ENCODE measurements around the gene MAJIN. TPM values are rescaled to one million over a fixed set of nuclear protein-coding genes. Genes with fewer than 3 reads are reported as not detected.
A peak's percentile ranks its signal among the peaks of the same experiment; 100 is the strongest.

The MAJIN gene
- total and polyA plus RNA-seq, 10 of the 15 experiments (the other 5 are each of a cell fraction or from before 2014, with no cell fraction given), result 0.10 TPM; not detected in 9

DNA sequence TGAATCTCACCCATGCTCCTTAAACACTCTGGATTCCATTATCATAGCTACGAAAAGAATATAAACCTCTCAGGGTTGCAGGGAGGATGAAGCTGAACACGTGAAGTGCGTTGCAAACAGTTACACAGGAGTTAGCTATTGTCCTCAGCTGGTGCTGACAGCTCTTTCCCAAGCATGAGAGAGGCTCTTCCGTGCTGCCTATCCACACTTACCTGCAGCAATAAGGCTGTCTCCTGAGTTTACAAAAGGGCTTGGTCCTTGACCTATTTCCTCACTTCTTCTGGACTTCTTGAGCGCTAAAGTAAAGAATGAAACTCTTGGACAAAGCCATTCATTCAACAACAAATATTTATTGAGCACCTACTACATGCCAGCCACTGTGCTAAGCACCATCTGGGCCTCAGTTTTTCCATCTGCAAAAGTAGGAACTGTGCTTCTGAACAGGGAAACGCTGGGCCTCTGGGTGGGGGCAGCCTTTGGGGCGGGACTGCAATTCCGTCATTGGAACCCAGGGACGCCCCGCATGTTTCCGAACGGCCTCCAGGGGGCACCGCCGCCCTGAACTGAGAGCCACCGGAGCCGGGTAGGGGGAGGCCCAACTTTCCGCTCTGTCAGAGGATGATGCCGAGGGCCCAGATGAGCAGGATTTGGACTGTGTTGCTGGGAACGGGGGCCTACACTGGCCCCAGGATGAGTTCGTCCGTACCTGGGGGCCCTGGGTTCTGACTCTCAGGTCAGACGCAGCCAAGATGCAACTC is 41.4 kb upstream of the MAJIN start (continued):
- TF ChIP-seq, protein P1, sequence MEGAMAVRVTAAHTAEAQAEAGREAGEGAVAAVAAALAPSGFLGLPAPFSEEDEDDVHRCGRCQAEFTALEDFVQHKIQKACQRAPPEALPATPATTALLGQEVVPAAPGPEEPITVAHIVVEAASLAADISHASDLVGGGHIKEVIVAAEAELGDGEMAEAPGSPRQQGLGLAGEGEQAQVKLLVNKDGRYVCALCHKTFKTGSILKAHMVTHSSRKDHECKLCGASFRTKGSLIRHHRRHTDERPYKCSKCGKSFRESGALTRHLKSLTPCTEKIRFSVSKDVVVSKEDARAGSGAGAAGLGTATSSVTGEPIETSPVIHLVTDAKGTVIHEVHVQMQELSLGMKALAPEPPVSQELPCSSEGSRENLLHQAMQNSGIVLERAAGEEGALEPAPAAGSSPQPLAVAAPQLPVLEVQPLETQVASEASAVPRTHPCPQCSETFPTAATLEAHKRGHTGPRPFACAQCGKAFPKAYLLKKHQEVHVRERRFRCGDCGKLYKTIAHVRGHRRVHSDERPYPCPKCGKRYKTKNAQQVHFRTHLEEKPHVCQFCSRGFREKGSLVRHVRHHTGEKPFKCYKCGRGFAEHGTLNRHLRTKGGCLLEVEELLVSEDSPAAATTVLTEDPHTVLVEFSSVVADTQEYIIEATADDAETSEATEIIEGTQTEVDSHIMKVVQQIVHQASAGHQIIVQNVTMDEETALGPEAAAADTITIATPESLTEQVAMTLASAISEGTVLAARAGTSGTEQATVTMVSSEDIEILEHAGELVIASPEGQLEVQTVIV (IDR thresholded peaks at IDR 0.05; ENCODE audit: borderline replicate concordance, partially characterized antibody), result no peak
- TF ChIP-seq POLR2AphosphoS2 (IDR thresholded peaks at IDR 0.05; ENCODE audit: low read depth, low read length) (no peak), CBX5 (IDR thresholded peaks at IDR 0.05; ENCODE audit: low read depth) (0 out of 2 replicates have a peak, but pooled peaks have one; percentile 20), BACH1 (IDR thresholded peaks at IDR 0.05; ENCODE audit: borderline replicate concordance) (no peak), CHD4 (IDR thresholded peaks at IDR 0.05) (no peak)
- TF ChIP-seq, protein P2, sequence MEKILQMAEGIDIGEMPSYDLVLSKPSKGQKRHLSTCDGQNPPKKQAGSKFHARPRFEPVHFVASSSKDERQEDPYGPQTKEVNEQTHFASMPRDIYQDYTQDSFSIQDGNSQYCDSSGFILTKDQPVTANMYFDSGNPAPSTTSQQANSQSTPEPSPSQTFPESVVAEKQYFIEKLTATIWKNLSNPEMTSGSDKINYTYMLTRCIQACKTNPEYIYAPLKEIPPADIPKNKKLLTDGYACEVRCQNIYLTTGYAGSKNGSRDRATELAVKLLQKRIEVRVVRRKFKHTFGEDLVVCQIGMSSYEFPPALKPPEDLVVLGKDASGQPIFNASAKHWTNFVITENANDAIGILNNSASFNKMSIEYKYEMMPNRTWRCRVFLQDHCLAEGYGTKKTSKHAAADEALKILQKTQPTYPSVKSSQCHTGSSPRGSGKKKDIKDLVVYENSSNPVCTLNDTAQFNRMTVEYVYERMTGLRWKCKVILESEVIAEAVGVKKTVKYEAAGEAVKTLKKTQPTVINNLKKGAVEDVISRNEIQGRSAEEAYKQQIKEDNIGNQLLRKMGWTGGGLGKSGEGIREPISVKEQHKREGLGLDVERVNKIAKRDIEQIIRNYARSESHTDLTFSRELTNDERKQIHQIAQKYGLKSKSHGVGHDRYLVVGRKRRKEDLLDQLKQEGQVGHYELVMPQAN (conservative IDR thresholded peaks at IDR 0.05), result no peak; the same call in 1 of the 2 replicates
